ENCODE data around the gene PABPN1L.
"Not testable (repeated sequence)": the region's sequence is repeated elsewhere in the genome, so short reads cannot be mapped to it uniquely, and the experiment has no call there.

Gene PABPN1L

GRCh38 chr16:88826070-88826840 lies 40.2 kb downstream of the PABPN1L start:
- ATAC-seq, result no peak

- ATAC-seq, result no peak
Observed at GRCh38 chr16:88825146-88825545, 41.3 kb downstream of the PABPN1L start.

GRCh38 chr16:88824256-88825077 lies 42.0 kb downstream of the PABPN1L start:
- no peak for ATAC-seq

GRCh38 chr16:88823646-88824045 lies 42.8 kb downstream of the PABPN1L start:
- ATAC-seq, result not testable (repeated sequence)

- ATAC-seq, result no peak
Observed at GRCh38 chr16:88822281-88823040, 44.0 kb downstream of the PABPN1L start.

- no peak for ATAC-seq
Observed at GRCh38 chr16:88821168-88821850, 45.2 kb downstream of the PABPN1L start.

GRCh38 chr16:88820385-88821025 lies 46.0 kb downstream of the PABPN1L start:
- no peak for ATAC-seq

- no peak for ATAC-seq
Observed at GRCh38 chr16:88819126-88819525, 47.3 kb downstream of the PABPN1L start.

GRCh38 chr16:88818575-88818874 lies 47.9 kb downstream of the PABPN1L start:
- no peak for ATAC-seq

DNA sequence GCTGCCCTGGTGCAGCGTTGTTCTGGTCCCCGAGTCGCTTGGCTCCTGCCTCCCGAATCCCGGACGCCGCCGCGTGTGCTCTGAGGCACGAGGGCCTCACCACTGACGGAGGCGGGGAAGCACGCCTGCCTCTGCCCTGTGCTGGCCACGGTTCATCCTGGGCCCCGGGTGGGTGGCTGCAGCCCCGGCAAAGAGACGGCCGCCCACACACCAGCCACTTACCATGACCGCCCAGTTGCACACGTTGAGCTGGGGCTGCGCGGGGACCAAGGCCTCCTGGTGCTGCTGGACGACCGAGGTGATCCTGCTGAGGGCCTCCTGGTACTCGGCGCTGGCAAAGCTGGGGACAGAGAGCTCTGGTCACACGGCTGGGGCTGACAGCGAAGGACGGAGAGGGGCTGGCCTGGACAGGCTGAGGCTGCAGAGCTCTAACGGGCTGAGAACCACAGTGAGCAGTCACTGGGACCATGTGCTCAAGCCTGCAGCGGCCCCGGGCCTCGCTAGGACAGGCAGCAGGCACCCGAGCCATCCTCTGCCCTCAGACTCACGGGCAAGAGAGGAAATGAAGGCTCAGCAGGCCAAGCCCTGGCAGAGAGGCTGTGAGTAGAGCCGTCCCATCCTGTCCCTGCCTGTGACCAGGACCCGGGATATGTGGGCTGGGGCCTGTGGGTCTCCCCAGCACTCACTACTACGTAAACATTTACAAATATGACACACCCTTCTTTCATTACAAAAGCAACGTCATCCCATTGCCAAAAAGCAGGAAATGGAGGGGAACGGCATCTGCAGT lies 48.5 kb downstream of the PABPN1L start:
- ATAC-seq, result no peak

DNA sequence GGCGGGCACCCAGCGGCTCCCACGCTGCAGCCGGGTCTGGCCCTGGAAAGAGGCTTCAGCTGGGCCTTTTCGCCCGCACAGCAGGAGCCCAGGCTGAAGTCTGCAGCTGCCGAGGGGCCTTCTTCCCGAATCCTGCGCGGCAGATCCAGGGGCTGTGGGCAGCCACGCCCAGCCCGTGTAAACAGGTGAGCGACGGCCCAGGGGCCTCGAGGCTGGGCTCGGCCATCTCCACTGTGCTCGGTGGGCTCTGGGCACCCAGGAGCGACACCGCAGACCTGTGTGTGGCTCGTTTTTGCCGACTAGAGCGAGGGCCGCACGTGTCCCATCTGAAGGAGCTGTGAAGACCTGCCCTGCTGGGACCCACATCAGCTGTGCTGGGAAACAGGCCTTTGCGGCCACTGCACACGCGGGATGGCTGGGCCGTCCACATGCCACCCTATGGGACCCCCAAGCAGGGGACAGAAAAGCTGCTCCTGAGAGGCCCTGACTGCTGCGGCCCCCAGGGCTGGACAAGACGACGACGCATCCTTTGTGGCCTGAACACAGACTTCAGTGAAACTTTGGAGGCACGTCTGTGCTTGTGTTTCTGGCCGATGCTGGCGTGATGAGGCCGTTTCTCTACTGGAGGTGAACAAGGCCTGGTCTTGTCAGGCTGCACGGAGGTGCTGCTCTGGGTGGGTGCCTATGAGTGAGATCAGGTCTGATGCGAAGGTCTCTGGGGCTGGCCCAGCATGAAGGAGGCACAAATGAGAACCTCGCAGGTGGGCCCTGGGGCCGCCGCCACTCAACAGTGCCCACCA lies 49.5 kb downstream of the PABPN1L start:
- ATAC-seq, result no peak

GRCh38 chr16:88815901-88816589 lies 50.4 kb downstream of the PABPN1L start:
- no peak for ATAC-seq

GRCh38 chr16:88815227-88815626 lies 51.2 kb downstream of the PABPN1L start:
- no peak for ATAC-seq

GRCh38 chr16:88814144-88814502 lies 52.3 kb downstream of the PABPN1L start:
- ATAC-seq, result no peak

Data from activated CD4-positive, CD25-positive, alpha-beta regulatory T cell treated with anti-CD3 and anti-CD28 coated beads, Interleukin-2, amount 50 U/mL, for 24 hours (primary cell).